RWPE1 (cell line): ENCODE results near the gene UBE2J2.
"Not testable (repeated sequence)": the region's sequence is repeated elsewhere in the genome, so short reads cannot be mapped to it uniquely, and the experiment has no call there.

Source experiments
- CTCF ChIA-PET: fragments of 350-600 bp; sonication (Branson Sonifier 250); formaldehyde crosslinking; extraction: SDS; loops from one replicate; lab custom pipeline; 2021; lab: Yijun Ruan, JAX
- POLR2A ChIA-PET: fragments of 400-600 bp; formaldehyde crosslinking; extraction: SDS; loops from one replicate; lab custom pipeline; 2020; ENCODE audit warnings: antibody characterized with exemption; ENCODE audit not compliant: low non-redundant PET; lab: Yijun Ruan, JAX
- DNase-seq: peaks from one replicate; pipeline ENCODE4 v3.0.0; 2012; ENCODE audit warnings: low spot score
- H3K27ac ChIP-seq: fragments of 450-650 bp; 2 replicates; pipeline ENCODE4 v1.5.1; 2017
- CTCF ChIP-seq: fragments of 450-650 bp; conservative IDR thresholded peaks from 2 replicates; pipeline ENCODE4 v1.5.1; 2017; ENCODE audit warnings: low read depth, mild to moderate bottlenecking

UBE2J2 gene

DNA sequence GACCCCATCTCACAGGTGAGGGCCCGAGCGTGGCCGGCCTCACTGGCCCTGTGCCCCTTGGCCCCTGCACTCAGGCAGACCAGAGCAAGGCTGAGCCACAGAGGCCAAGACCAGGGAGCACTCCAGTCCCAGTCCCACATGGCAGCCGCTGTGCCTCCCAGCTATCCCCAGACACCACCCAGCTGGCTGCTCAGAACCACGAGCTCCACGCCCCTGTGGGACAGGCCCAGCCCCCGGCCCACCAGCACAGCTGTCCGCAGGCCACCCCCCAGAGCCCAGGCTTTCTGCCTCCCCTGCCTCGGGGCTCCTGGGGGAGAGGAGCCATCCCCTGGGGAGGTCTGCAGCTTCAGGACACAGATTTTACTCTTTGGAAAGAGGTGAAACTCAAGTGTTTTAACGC is 18.0 kb downstream of the UBE2J2 start:
- TF ChIP-seq CTCF: no peak
- CTCF ChIA-PET: interaction anchor here (0.6 to 1.0 kb wide), 2 partner anchors 16 to 133 kb away, joined by 5 to 6 read pairs; no protein-coding TSS in a partner anchor
- no peak for DNase-seq
- POLR2A ChIA-PET: no interaction called here
- peak overlapping the region; percentile 86 for H3K27ac ChIP-seq

- CTCF ChIA-PET: interaction anchor here (0.6 to 1.0 kb wide), 2 partner anchors 16 to 133 kb away, joined by 5 to 6 read pairs; no protein-coding TSS in a partner anchor
- TF ChIP-seq CTCF: no peak
- DNase-seq: no peak
- POLR2A ChIA-PET: no interaction called here
- H3K27ac ChIP-seq: peak overlapping the region; percentile 86
Measured at GRCh38 chr1:1255078-1255477, 18.6 kb downstream of the UBE2J2 start.

- H3K27ac ChIP-seq: peak overlapping the region; percentile 86
- no peak for DNase-seq
- no peak for TF ChIP-seq CTCF
- ChIA-PET POLR2A (no interaction called here), CTCF (interaction anchor here (1.0 kb wide), 1 partner anchor 132 kb away, joined by 5 read pairs; no protein-coding TSS in a partner anchor)
Measured at GRCh38 chr1:1254667-1254998, 19.0 kb downstream of the UBE2J2 start.

DNA sequence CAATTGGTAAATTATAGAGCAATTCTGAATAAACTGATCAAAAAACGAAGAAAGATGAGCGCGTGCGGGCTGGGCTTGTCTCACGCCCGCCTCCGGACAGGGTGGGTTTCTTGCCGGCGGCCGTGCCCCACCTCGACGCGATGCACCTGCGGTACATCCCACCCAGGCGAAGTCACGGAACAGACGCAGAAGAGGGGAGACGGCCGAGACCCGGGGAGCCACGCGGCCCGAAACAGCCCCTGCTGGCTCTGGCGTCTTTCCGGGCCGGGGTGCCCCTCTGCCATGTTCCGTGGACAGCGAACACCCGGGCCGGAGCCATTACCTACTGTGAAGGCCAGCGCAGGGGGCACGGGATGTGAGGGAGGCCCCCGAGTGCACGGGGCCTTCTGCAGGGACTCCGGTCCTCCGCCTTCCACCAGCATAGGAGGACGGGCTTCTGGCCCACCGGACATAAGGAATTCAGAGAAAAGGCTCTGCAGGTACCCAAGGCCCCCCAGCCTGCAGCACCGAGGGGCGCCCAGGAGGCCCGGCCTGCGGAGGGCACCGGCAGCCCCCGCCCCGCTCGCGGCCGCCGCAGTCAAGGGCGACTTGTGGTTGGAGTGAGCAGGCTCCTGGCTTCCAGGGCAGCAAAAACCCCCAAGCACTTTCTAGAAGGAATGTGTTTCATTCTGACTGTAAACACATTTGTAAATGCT is 19.5 kb downstream of the UBE2J2 start:
- CTCF ChIA-PET: no interaction called here
- TF ChIP-seq CTCF: no peak
- no peak for DNase-seq
- POLR2A ChIA-PET: no interaction called here
- peak overlapping the region; percentile 86 for H3K27ac ChIP-seq

DNA sequence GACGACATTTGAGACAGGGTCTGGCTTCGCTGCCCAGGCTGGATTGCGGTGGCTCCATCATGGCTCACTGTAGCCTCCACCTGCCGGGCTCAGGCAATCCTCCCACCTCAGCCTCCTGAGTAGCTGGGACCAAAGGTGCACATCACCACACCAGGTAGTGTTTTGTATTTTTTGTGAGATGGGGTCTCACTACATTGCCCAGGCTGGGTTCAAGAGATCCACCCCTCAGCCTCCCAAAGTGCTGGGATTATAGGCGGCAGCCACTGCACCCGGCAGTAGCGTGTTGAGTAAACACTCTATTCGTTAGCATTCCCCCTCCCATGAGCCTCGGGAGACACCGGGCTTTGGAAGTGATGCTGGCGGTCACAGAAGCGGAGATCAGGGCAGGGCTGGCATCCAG is 20.3 kb downstream of the UBE2J2 start:
- peak overlapping the region; percentile 86 for H3K27ac ChIP-seq
- ChIA-PET POLR2A (no interaction called here), CTCF (no interaction called here)
- DNase-seq: no peak
- no peak for TF ChIP-seq CTCF

GRCh38 chr1:1250786-1251284 is 22.8 kb downstream of the UBE2J2 start:
- peak overlapping the region; percentile 86 for H3K27ac ChIP-seq
- TF ChIP-seq CTCF: no peak
- DNase-seq: peak; percentile 77
- CTCF ChIA-PET: interaction anchor here (0.5 to 1.1 kb wide), 4 partner anchors 10 to 274 kb away, joined by 3 to 7 read pairs (median 4); partner anchors contain the start of gene UBE2J2
- POLR2A ChIA-PET: interaction anchor here (0.7 to 1.2 kb wide), 2 partner anchors 11 to 182 kb away, joined by 4 to 5 read pairs; no protein-coding TSS in a partner anchor

DNA sequence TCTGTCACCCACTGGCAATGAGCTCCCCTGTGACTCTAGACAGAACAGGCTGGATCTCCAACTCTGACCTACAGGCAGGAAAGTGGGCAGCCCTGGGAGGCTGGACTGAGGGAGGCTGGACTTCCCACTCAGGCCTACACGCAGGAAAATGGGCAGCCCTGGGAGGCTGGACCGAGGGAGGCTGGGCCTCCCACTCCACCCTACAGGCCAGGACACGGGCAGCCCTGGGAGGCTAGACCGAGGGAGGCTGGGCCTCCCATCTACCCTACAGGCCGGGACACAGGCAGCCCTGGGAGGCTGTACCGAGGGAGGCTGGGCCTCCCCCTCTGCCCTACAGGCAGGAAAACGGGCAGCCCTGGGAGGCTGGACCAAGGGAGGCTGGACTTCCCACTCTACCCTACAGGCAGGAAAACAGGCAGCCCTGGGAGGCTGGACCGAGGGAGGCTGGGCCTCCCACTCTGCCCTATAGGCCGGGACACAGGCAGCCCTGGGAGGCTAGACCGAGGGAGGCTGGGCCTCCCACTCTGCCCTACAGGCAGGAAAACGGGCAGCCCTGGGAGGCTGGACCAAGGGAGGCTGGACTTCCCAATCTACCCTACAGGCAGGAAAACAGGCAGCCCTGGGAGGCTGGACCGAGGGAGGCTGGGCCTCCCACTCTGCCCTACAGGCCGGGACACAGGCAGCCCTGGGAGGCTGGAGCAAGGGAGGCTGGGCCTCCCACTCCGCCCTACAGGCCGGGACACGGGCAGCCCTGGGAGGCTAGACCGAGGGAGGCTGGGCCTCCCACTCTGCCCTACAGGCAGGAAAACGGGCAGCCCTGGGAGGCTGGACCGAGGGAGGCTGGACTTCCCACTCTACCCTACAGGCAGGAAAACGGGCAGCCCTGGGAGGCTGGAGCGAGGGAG is 25.4 kb downstream of the UBE2J2 start:
- DNase-seq, H3K27ac ChIP-seq, CTCF ChIA-PET, POLR2A ChIA-PET: not testable (repeated sequence)
